Measurements from ENCODE around the gene SLC25A29.

DNA sequence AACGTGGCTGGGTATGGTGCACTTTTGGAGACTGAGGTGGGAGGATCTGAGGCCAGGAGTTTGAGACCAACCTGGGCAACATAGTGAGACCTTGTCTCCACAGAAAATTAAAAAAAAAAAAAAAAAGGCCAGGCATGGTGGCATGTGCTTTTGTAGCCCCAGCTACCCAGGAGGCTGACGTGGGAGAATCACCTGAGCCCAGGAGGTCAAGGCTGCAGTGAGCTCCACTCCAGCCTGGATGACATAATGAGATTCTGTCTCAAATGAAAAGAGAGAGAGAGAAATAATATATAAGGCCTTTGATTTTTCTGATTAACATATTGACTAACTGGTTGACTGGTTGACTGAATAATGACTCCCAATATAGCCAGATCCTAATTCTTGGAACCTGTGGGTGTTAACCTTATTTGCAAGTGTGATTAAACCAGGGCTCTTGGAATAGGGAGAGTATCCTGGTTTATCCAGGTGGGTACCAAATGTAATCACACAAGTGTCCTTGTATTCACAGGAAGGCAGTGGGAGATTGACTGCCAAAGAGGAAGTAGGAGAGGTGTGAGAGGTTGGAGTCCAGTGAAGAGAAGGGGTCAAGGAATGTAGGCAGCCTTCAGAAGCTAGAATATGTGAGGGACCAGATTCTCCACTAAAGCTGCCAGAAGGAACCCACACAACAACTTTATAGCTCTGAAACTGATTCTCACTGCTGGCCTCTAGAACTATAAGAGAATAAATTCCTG lies 55.3 kb downstream of the SLC25A29 start:
- TF ChIP-seq, protein P1, sequence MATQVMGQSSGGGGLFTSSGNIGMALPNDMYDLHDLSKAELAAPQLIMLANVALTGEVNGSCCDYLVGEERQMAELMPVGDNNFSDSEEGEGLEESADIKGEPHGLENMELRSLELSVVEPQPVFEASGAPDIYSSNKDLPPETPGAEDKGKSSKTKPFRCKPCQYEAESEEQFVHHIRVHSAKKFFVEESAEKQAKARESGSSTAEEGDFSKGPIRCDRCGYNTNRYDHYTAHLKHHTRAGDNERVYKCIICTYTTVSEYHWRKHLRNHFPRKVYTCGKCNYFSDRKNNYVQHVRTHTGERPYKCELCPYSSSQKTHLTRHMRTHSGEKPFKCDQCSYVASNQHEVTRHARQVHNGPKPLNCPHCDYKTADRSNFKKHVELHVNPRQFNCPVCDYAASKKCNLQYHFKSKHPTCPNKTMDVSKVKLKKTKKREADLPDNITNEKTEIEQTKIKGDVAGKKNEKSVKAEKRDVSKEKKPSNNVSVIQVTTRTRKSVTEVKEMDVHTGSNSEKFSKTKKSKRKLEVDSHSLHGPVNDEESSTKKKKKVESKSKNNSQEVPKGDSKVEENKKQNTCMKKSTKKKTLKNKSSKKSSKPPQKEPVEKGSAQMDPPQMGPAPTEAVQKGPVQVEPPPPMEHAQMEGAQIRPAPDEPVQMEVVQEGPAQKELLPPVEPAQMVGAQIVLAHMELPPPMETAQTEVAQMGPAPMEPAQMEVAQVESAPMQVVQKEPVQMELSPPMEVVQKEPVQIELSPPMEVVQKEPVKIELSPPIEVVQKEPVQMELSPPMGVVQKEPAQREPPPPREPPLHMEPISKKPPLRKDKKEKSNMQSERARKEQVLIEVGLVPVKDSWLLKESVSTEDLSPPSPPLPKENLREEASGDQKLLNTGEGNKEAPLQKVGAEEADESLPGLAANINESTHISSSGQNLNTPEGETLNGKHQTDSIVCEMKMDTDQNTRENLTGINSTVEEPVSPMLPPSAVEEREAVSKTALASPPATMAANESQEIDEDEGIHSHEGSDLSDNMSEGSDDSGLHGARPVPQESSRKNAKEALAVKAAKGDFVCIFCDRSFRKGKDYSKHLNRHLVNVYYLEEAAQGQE (tag by site-specific recombination; IDR thresholded peaks at IDR 0.05): no peak
- TF ChIP-seq GLIS2 (tag by site-specific recombination; IDR thresholded peaks at IDR 0.05) (no peak), ZNF677 (tag by site-specific recombination; IDR thresholded peaks at IDR 0.05) (no peak)
- TF ChIP-seq, protein P2, sequence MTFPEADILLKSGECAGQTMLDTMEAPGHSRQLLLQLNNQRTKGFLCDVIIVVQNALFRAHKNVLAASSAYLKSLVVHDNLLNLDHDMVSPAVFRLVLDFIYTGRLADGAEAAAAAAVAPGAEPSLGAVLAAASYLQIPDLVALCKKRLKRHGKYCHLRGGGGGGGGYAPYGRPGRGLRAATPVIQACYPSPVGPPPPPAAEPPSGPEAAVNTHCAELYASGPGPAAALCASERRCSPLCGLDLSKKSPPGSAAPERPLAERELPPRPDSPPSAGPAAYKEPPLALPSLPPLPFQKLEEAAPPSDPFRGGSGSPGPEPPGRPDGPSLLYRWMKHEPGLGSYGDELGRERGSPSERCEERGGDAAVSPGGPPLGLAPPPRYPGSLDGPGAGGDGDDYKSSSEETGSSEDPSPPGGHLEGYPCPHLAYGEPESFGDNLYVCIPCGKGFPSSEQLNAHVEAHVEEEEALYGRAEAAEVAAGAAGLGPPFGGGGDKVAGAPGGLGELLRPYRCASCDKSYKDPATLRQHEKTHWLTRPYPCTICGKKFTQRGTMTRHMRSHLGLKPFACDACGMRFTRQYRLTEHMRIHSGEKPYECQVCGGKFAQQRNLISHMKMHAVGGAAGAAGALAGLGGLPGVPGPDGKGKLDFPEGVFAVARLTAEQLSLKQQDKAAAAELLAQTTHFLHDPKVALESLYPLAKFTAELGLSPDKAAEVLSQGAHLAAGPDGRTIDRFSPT (tag by site-specific recombination; IDR thresholded peaks at IDR 0.05): no peak
